Large intestine (tissue), 3 donors: ENCODE results near the gene CRTC1. TPM values are rescaled to one million over a fixed set of nuclear protein-coding genes. Genes with fewer than 3 reads are reported as not detected.

Experiments used
- DNase-seq, 2 donors: peaks; one replicate each; pipeline versions ENCODE4 v3.0.0 to v3.0.0-alpha.2; 2013
- H3K27ac ChIP-seq: one replicate; pipeline ENCODE4 v1.5.1; 2013; ENCODE audit warnings: low read length
- H3K27me3 ChIP-seq: 2 replicates; pipeline ENCODE4 v1.6.1; 2013; ENCODE audit warnings: low read length; ENCODE audit not compliant: control insufficient read depth, insufficient read depth
- H3K36me3 ChIP-seq: 2 replicates; pipeline ENCODE4 v1.6.1; 2013; ENCODE audit warnings: low read length; ENCODE audit not compliant: control insufficient read depth, insufficient read depth
- H3K4me1 ChIP-seq: one replicate; pipeline ENCODE4 v1.6.1; 2013; ENCODE audit warnings: low read length; ENCODE audit not compliant: control insufficient read depth, insufficient read depth
- H3K4me3 ChIP-seq: one replicate; pipeline ENCODE4 v1.5.1; 2013; ENCODE audit warnings: low read length
- H3K9me3 ChIP-seq: one replicate; pipeline ENCODE4 v1.6.1; 2013; ENCODE audit warnings: mild to moderate bottlenecking, low read depth, low read length, moderate library complexity; ENCODE audit not compliant: control insufficient read depth
- WGBS: methylation state at CpG from one replicate; pipeline ENCODE4 v1.1.5; 2013; ENCODE audit warnings: low lambda C conversion rate; ENCODE audit not compliant: insufficient coverage; 5-methylcytosine and 5-hydroxymethylcytosine counted together
- polyA plus RNA-seq: library from polyadenylated mRNA; unstranded; fragments of 120-200 nt; gene quantifications from one replicate; pipeline ENCODE4 v1.2.1, GENCODE V29; 2013

The CRTC1 gene
- polyA plus RNA-seq, 1 donor: 21.5 TPM

GRCh38 chr19:18651733-18652132, 31.7 kb upstream of the CRTC1 start:
- no CpG with 5 or more reads among the region's 6 CpGs for WGBS
- DNase-seq: no peak

GRCh38 chr19:18653853-18654252, 29.6 kb upstream of the CRTC1 start:
- H3K36me3 ChIP-seq: no peaks in the 10 kb centered on the region
- no peak overlapping the region for H3K27ac ChIP-seq
- H3K4me3 ChIP-seq: no peak overlapping the region
- H3K27me3 ChIP-seq: no peaks in the 10 kb centered on the region
- WGBS: no CpG with 5 or more reads among the region's 1 CpG
- H3K4me1 ChIP-seq: peaks cover 10% of the 10 kb centered on the region
- DNase-seq: no peak
- no peaks in the 10 kb centered on the region for H3K9me3 ChIP-seq

More at GRCh38 chr19:18651733-18652132, 31.7 kb upstream of the CRTC1 start:
- no peaks in the 10 kb centered on the region for H3K36me3 ChIP-seq
- no peaks in the 10 kb centered on the region for H3K27me3 ChIP-seq
- no peak overlapping the region for H3K4me3 ChIP-seq
- no peak overlapping the region for H3K27ac ChIP-seq
- no peaks in the 10 kb centered on the region for H3K9me3 ChIP-seq
- H3K4me1 ChIP-seq: peaks cover 8% of the 10 kb centered on the region

- Histone ChIP-seq H3K27me3 (no peaks in the 10 kb centered on the region), H3K4me1 (peaks cover 5% of the 10 kb centered on the region), H3K36me3 (no peaks in the 10 kb centered on the region), H3K9me3 (no peaks in the 10 kb centered on the region), H3K4me3 (no peak overlapping the region), H3K27ac (no peak overlapping the region)
- no peak for DNase-seq
- WGBS: 100% methylated on average over 6 of the region's 7 CpGs
These were observed 29.0 kb upstream of the CRTC1 start for GRCh38 chr19:18654469-18654868.

GRCh38 chr19:18655173-18655844, 28.2 kb upstream of the CRTC1 start:
- Histone ChIP-seq H3K27me3 (no peaks in the 10 kb centered on the region), H3K9me3 (no peaks in the 10 kb centered on the region), H3K4me1 (peaks cover 5% of the 10 kb centered on the region), H3K4me3 (no peak overlapping the region), H3K27ac (no peak overlapping the region), H3K36me3 (no peaks in the 10 kb centered on the region)
- WGBS: no CpG with 5 or more reads among the region's 13 CpGs
- DNase-seq: no peak

GRCh38 chr19:18656337-18657086, 27.0 kb upstream of the CRTC1 start:
- DNase-seq: no peak
- H3K36me3 ChIP-seq: no peaks in the 10 kb centered on the region
- no peaks in the 10 kb centered on the region for H3K9me3 ChIP-seq
- no peak overlapping the region for H3K4me3 ChIP-seq
- no peak overlapping the region for H3K27ac ChIP-seq
- no peaks in the 10 kb centered on the region for H3K27me3 ChIP-seq
- WGBS: no CpG with 5 or more reads among the region's 19 CpGs
- H3K4me1 ChIP-seq: peaks cover 5% of the 10 kb centered on the region

GRCh38 chr19:18657590-18658365, 25.7 kb upstream of the CRTC1 start:
- peak in 1 of 2 donors; percentile 28 for DNase-seq
- H3K4me3 ChIP-seq: no peak overlapping the region

GRCh38 chr19:18658366-18658855, 25.1 kb upstream of the CRTC1 start:
- Histone ChIP-seq H3K27ac (no peak overlapping the region), H3K4me3 (no peak overlapping the region), H3K27me3 (no peaks in the 10 kb centered on the region), H3K36me3 (no peaks in the 10 kb centered on the region), H3K4me1 (peaks cover 9% of the 10 kb centered on the region), H3K9me3 (no peaks in the 10 kb centered on the region)
- 100% methylated on average over 3 of the region's 4 CpGs for WGBS
- DNase-seq: no peak

More at GRCh38 chr19:18657590-18658365, 25.7 kb upstream of the CRTC1 start:
- Histone ChIP-seq H3K9me3 (no peaks in the 10 kb centered on the region), H3K36me3 (no peaks in the 10 kb centered on the region), H3K27ac (no peak overlapping the region), H3K27me3 (no peaks in the 10 kb centered on the region), H3K4me1 (peaks cover 5% of the 10 kb centered on the region)
- whole genome bisulfite sequencing: no CpG with 5 or more reads among the region's 20 CpGs

GRCh38 chr19:18659281-18660050, 24.0 kb upstream of the CRTC1 start:
- H3K27ac ChIP-seq: no peak overlapping the region
- H3K4me1 ChIP-seq: peaks cover 9% of the 10 kb centered on the region
- no peaks in the 10 kb centered on the region for H3K27me3 ChIP-seq
- H3K4me3 ChIP-seq: no peak overlapping the region
- WGBS: no CpG with 5 or more reads among the region's 30 CpGs
- H3K9me3 ChIP-seq: no peaks in the 10 kb centered on the region
- H3K36me3 ChIP-seq: no peaks in the 10 kb centered on the region
- no peak for DNase-seq

GRCh38 chr19:18660051-18660910, 23.2 kb upstream of the CRTC1 start:
- H3K4me3 ChIP-seq: no peak overlapping the region
- no peaks in the 10 kb centered on the region for H3K36me3 ChIP-seq
- no peaks in the 10 kb centered on the region for H3K27me3 ChIP-seq
- WGBS: no CpG with 5 or more reads among the region's 37 CpGs
- no peaks in the 10 kb centered on the region for H3K9me3 ChIP-seq
- peaks cover 9% of the 10 kb centered on the region for H3K4me1 ChIP-seq
- no peak overlapping the region for H3K27ac ChIP-seq
- no peak for DNase-seq
